ENCODE data around the gene WBP1.
"Not testable (repeated sequence)": the region's sequence is repeated elsewhere in the genome, so short reads cannot be mapped to it uniquely, and the experiment has no call there.

Gene WBP1

GRCh38 chr2:74464406-74464805 is 6.2 kb downstream of the WBP1 start:
- Histone ChIP-seq H3K9me2 (replicated peaks; ENCODE audit: insufficient read depth, low read length) (no peaks in the 10 kb centered on the region), H3K79me2 (ENCODE audit: insufficient read depth, low read length) (peaks cover 11% of the 10 kb centered on the region), H2AFZ (ENCODE audit: low read depth, low read length, severe bottlenecking) (peak overlapping the region; percentile 5), H3K27me3 (ENCODE audit: low read length) (no peaks in the 10 kb centered on the region), H3F3A (ENCODE audit: insufficient read depth) (peaks cover 4% of the 10 kb centered on the region; the same call in 1 of the 2 replicates), H3K27ac (ENCODE audit: low read depth, low read length) (peak overlapping the region; percentile 66), H4K20me1 (ENCODE audit: low read depth, low read length) (no peaks in the 10 kb centered on the region), H3K4me2 (ENCODE audit: low read depth, low read length, poor library complexity, severe bottlenecking) (peak overlapping the region; percentile 93), H3K36me3 (ENCODE audit: low read length) (no peaks in the 10 kb centered on the region; the same call in 1 of the 2 replicates), H3K4me3 (ENCODE audit: insufficient read depth, low read length, poor library complexity, severe bottlenecking) (peak overlapping the region; percentile 64), H3K9me3 (ENCODE audit: insufficient read depth, low read length) (no peaks in the 10 kb centered on the region), H3K9ac (ENCODE audit: low read length) (peak overlapping the region; percentile 89)
- TF ChIP-seq EZH2phosphoT487 (conservative IDR thresholded peaks at IDR 0.05; ENCODE audit: low read length) (no peak), CTCF (IDR thresholded peaks at IDR 0.05; ENCODE audit: insufficient read depth, low read length, poor library complexity, severe bottlenecking) (no peak)

GRCh38 chr2:74470742-74471141 is 12.5 kb downstream of the WBP1 start:
- not testable (repeated sequence) for H3K79me2 ChIP-seq (ENCODE audit: insufficient read depth, low read length); H3K4me2 ChIP-seq (ENCODE audit: low read depth, low read length, poor library complexity, severe bottlenecking); H3K27me3 ChIP-seq (ENCODE audit: low read length); H3K9ac ChIP-seq (ENCODE audit: low read length); H3K9me2 ChIP-seq (replicated peaks; ENCODE audit: insufficient read depth, low read length); H2AFZ ChIP-seq (ENCODE audit: low read depth, low read length, severe bottlenecking); H3K27ac ChIP-seq (ENCODE audit: low read depth, low read length); H3K4me3 ChIP-seq (ENCODE audit: insufficient read depth, low read length, poor library complexity, severe bottlenecking); H3K36me3 ChIP-seq (ENCODE audit: low read length); H4K20me1 ChIP-seq (ENCODE audit: low read depth, low read length); H3K9me3 ChIP-seq (ENCODE audit: insufficient read depth, low read length)
- H3F3A ChIP-seq (ENCODE audit: insufficient read depth) = peaks cover 24% of the 10 kb centered on the region

- no peaks in the 10 kb centered on the region for H3K9me3 ChIP-seq (ENCODE audit: insufficient read depth, low read length)
- no peaks in the 10 kb centered on the region for H3K36me3 ChIP-seq (ENCODE audit: low read length)
- H3K4me2 ChIP-seq (ENCODE audit: low read depth, low read length, poor library complexity, severe bottlenecking) = peak overlapping the region; percentile 98
- H3K79me2 ChIP-seq (ENCODE audit: insufficient read depth, low read length) = no peaks in the 10 kb centered on the region
- H3K27ac ChIP-seq (ENCODE audit: low read depth, low read length) = peak overlapping the region; percentile 89
- H3K9me2 ChIP-seq (replicated peaks; ENCODE audit: insufficient read depth, low read length) = no peaks in the 10 kb centered on the region
- H3K27me3 ChIP-seq (ENCODE audit: low read length) = no peaks in the 10 kb centered on the region
- TF ChIP-seq CTCF (IDR thresholded peaks at IDR 0.05; ENCODE audit: insufficient read depth, low read length, poor library complexity, severe bottlenecking) (no peak), EZH2phosphoT487 (conservative IDR thresholded peaks at IDR 0.05; ENCODE audit: low read length) (no peak)
- H3K9ac ChIP-seq (ENCODE audit: low read length) = peak overlapping the region; percentile 78
- H3K4me3 ChIP-seq (ENCODE audit: insufficient read depth, low read length, poor library complexity, severe bottlenecking) = peak overlapping the region; percentile 72
- H2AFZ ChIP-seq (ENCODE audit: low read depth, low read length, severe bottlenecking) = peak overlapping the region; percentile 88
- H3F3A ChIP-seq (ENCODE audit: insufficient read depth) = peaks cover 20% of the 10 kb centered on the region
- H4K20me1 ChIP-seq (ENCODE audit: low read depth, low read length) = no peaks in the 10 kb centered on the region
These were observed 13.3 kb downstream of the WBP1 start for GRCh38 chr2:74471332-74472065.

Data from SU-DHL-6 (cell line).